Calu3 (cell line): ENCODE measurements around the gene SLC66A2. TPM values are rescaled to one million over a fixed set of nuclear protein-coding genes. Genes with fewer than 3 reads are reported as not detected.

ENCODE experiments used
- BruUV-seq: library from RNA; stranded (reverse); fragments of 400-500 nt; replicated peaks from 2 replicates; lab custom pipeline; 2021; lab: Mats Ljungman, UMichigan
- CTCF ChIA-PET: fragments of 300-600 bp; sonication (Branson Sonifier 250); formaldehyde crosslinking; loops from one replicate; lab custom pipeline; 2022; ENCODE audit warnings: antibody characterized with exemption; lab: Charles Lee
- DNase-seq: peaks from one replicate; pipeline ENCODE4 v3.0.0; 2022
- H3K27ac Mint-ChIP-seq: one replicate; pipeline ENCODE4 v1.8.0; 2022; ENCODE audit warnings: mixed read lengths; ENCODE audit not compliant: unreplicated experiment
- H3K27me3 Mint-ChIP-seq: one replicate; pipeline ENCODE4 v1.8.0; 2022; ENCODE audit warnings: mixed read lengths; ENCODE audit not compliant: unreplicated experiment
- H3K36me3 Mint-ChIP-seq: one replicate; pipeline ENCODE4 v1.8.0; 2022; ENCODE audit warnings: mild to moderate bottlenecking, moderate library complexity, mixed read lengths; ENCODE audit not compliant: insufficient read depth, unreplicated experiment
- H3K4me1 Mint-ChIP-seq: one replicate; pipeline ENCODE4 v1.8.0; 2022; ENCODE audit warnings: mild to moderate bottlenecking, low read depth, mixed read lengths; ENCODE audit not compliant: unreplicated experiment
- H3K4me3 Mint-ChIP-seq: one replicate; pipeline ENCODE4 v1.8.0; 2022; ENCODE audit warnings: mild to moderate bottlenecking, low read depth, moderate library complexity, mixed read lengths; ENCODE audit not compliant: unreplicated experiment
- H3K9me3 Mint-ChIP-seq: one replicate; pipeline ENCODE4 v1.8.0; 2022; ENCODE audit warnings: low read depth, mixed read lengths; ENCODE audit not compliant: unreplicated experiment
- CTCF ChIP-seq: fragments of 200-600 bp; IDR thresholded peaks from one replicate; pipeline ENCODE4 v1.8.0; 2022; ENCODE audit warnings: antibody characterized with exemption; ENCODE audit not compliant: unreplicated experiment
- intact Hi-C: fragments of 100-400 bp; cut with micrococcal nuclease; formaldehyde crosslinking; loops from one replicate; pipeline ENCODE4 v1.10.0; 2022; ENCODE audit not compliant: unreplicated experiment
- total RNA-seq: library from RNA; stranded (reverse); gene quantifications from 2 replicates; pipeline ENCODE4 v1.2.3, GENCODE V29; 2022

Gene SLC66A2
- total RNA-seq, 1 experiment from 2014 or later, result 19.5 TPM

GRCh38 chr18:79883461-79884293, 67.8 kb downstream of the SLC66A2 start:
- no TSS peak for BruUV-seq
- H3K36me3 Mint-ChIP-seq, result no peaks in the 10 kb centered on the region
- H3K4me1 Mint-ChIP-seq, result no peaks in the 10 kb centered on the region
- no peak for DNase-seq
- H3K27me3 Mint-ChIP-seq, result no peaks in the 10 kb centered on the region
- no peaks in the 10 kb centered on the region for H3K9me3 Mint-ChIP-seq
- H3K27ac Mint-ChIP-seq, result no peak overlapping the region
- intact Hi-C loops, result no loop called here
- CTCF ChIA-PET, result no interaction called here
- H3K4me3 Mint-ChIP-seq, result no peak overlapping the region
- no peak for TF ChIP-seq CTCF

- H3K27ac Mint-ChIP-seq, result no peak overlapping the region
- CTCF ChIA-PET, result no interaction called here
- H3K4me1 Mint-ChIP-seq, result no peaks in the 10 kb centered on the region
- H3K27me3 Mint-ChIP-seq, result no peaks in the 10 kb centered on the region
- no peaks in the 10 kb centered on the region for H3K9me3 Mint-ChIP-seq
- intact Hi-C loops, result no loop called here
- no peaks in the 10 kb centered on the region for H3K36me3 Mint-ChIP-seq
- DNase-seq, result no peak
- no peak for TF ChIP-seq CTCF
- H3K4me3 Mint-ChIP-seq, result no peak overlapping the region
- BruUV-seq, result no TSS peak
These were observed 68.8 kb downstream of the SLC66A2 start for GRCh38 chr18:79882522-79883241.

GRCh38 chr18:79881695-79882094, 69.8 kb downstream of the SLC66A2 start:
- no peaks in the 10 kb centered on the region for H3K9me3 Mint-ChIP-seq
- BruUV-seq, result no TSS peak

GRCh38 chr18:79879566-79879965, 71.9 kb downstream of the SLC66A2 start:
- DNase-seq, result no peak
- Mint-ChIP-seq H3K27ac (no peak overlapping the region), H3K27me3 (peaks cover 13% of the 10 kb centered on the region), H3K36me3 (no peaks in the 10 kb centered on the region), H3K4me1 (no peaks in the 10 kb centered on the region), H3K9me3 (no peaks in the 10 kb centered on the region), H3K4me3 (no peak overlapping the region)
- BruUV-seq, result no TSS peak
- TF ChIP-seq CTCF, result no peak
- intact Hi-C loops, result no loop called here
- CTCF ChIA-PET, result no interaction called here

More at GRCh38 chr18:79881695-79882094, 69.8 kb downstream of the SLC66A2 start:
- no peaks in the 10 kb centered on the region for H3K4me1 Mint-ChIP-seq
- no peak for DNase-seq
- no peak overlapping the region for H3K27ac Mint-ChIP-seq
- no peaks in the 10 kb centered on the region for H3K36me3 Mint-ChIP-seq
- TF ChIP-seq CTCF, result no peak
- CTCF ChIA-PET, result no interaction called here
- intact Hi-C loops, result no loop called here
- peaks cover 9% of the 10 kb centered on the region for H3K27me3 Mint-ChIP-seq
- H3K4me3 Mint-ChIP-seq, result no peak overlapping the region
